GM13977 (cell line): ENCODE results near the gene FAM216B.

Experiments used
- DNase-seq: peaks from one replicate; pipeline ENCODE4 v3.0.0; 2012; ENCODE audit warnings: low spot score
- in situ Hi-C: fragments of 300-500 bp; cut with MboI; formaldehyde crosslinking; loops from one replicate; pipeline ENCODE4 v1.12.0; 2022; ENCODE audit warnings: low sequenced_read_pairs, low pct_unique_long_range_greater_than_20kb, mixed read lengths, inconsistent platforms; ENCODE audit not compliant: unreplicated experiment
- TF ChIP-seq, protein P1 (sequence below): IDR thresholded peaks from 2 replicates; pipeline ENCODE4 v1.5.1; 2012; ENCODE audit warnings: mild to moderate bottlenecking, control low read depth; ENCODE audit not compliant: insufficient read depth; ENCODE audit errors: extremely low read depth, missing control alignments

The FAM216B gene

GRCh38 chr13:42746866-42747265, 34.5 kb upstream of the FAM216B start:
- in situ Hi-C loops: no loop called here
- TF ChIP-seq, protein P1, sequence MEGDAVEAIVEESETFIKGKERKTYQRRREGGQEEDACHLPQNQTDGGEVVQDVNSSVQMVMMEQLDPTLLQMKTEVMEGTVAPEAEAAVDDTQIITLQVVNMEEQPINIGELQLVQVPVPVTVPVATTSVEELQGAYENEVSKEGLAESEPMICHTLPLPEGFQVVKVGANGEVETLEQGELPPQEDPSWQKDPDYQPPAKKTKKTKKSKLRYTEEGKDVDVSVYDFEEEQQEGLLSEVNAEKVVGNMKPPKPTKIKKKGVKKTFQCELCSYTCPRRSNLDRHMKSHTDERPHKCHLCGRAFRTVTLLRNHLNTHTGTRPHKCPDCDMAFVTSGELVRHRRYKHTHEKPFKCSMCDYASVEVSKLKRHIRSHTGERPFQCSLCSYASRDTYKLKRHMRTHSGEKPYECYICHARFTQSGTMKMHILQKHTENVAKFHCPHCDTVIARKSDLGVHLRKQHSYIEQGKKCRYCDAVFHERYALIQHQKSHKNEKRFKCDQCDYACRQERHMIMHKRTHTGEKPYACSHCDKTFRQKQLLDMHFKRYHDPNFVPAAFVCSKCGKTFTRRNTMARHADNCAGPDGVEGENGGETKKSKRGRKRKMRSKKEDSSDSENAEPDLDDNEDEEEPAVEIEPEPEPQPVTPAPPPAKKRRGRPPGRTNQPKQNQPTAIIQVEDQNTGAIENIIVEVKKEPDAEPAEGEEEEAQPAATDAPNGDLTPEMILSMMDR: no peak
- DNase-seq: no peak

DNA sequence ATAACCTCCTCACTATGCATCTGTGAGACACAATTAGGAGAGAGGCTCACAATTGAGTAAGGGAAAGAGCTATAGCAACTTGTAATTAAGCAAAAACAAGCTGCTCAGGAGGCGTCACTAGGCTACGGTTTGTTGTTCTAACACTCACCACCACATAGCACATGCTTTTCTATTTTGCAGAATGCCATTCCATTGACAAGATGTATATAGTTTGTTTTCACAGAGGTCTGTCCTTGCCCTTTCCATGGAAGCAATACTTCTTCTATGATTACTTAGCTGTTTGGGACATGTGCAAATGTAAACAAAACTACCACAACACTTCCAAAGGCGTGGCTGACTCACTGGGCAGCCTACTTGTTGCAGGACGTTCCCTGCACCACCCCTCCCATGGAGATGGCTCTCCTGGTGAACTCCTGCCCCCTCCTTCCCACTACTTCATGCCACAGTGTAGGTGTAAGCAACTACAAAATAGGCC, 33.9 kb upstream of the FAM216B start:
- no peak for DNase-seq
- TF ChIP-seq, protein P1: no peak
- in situ Hi-C loops: no loop called here

- in situ Hi-C loops: no loop called here
- DNase-seq: no peak
- TF ChIP-seq, protein P1: no peak
Measured at GRCh38 chr13:42750794-42751193, 30.6 kb upstream of the FAM216B start.

GRCh38 chr13:42751693-42752092, 29.7 kb upstream of the FAM216B start:
- peak; percentile 22 for DNase-seq

DNA sequence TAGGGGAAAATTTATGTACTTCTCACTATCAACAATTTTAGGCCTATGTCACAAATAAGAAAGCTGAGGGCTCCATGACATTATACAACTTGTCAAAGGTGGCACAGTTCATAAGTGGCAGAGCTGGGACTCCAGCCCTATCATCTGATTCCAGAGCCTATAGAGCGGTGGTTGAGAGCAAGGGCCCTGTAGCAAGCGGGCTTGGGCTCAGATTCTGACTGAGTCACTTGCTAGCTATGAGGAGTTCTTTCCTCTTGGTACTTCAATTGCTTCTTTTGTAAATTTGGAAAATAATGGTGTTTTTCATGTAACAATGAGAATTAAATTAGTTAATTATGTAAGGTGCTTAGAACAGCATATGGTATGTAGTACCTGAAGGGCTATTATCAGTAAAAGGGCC, 28.7 kb upstream of the FAM216B start:
- TF ChIP-seq, protein P1: no peak
- DNase-seq: no peak
- in situ Hi-C loops: no loop called here

More at GRCh38 chr13:42751693-42752092, 29.7 kb upstream of the FAM216B start:
- TF ChIP-seq, protein P1: no peak
- in situ Hi-C loops: no loop called here

DNA sequence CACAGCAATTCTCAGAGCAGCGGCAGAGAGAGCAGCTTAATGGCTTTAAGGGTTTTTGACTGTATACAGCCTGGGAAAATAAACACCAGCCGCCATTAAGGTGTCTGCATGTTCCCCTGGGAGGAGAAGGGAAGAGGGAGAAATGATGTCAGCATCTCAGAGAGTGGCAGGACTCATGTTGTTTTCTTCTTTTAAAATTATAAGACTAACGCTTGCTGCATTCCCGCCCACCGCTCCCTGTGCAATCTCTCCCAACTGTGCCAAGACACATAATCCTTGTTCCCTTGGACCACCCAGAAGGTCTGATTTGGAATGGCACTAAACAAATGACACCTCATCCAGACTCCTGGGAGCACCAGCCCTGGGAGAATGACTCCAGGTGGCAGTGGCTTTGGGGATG, 27.7 kb upstream of the FAM216B start:
- TF ChIP-seq, protein P1: no peak
- no peak for DNase-seq

More for the DNA sequence above, 27.7 kb upstream of the FAM216B start:
- in situ Hi-C loops: no loop called here
